H9 (cell line): ENCODE measurements around the gene DPYD. TPM values are rescaled to one million over a fixed set of nuclear protein-coding genes. Genes with fewer than 3 reads are reported as not detected.

Experiments
- DNase-seq: peaks from one replicate; pipeline ENCODE4 v3.0.0-alpha.2; 2017
- H2AFZ ChIP-seq: one replicate; pipeline ENCODE4 v1.6.1; 2013; ENCODE audit warnings: mild to moderate bottlenecking, low read length, control low read depth, moderate library complexity
- H2AK5ac ChIP-seq: 2 replicates; pipeline ENCODE4 v1.6.1; 2013; ENCODE audit warnings: low read length, control low read depth, mixed read lengths; ENCODE audit not compliant: insufficient read length
- H2BK120ac ChIP-seq: one replicate; pipeline ENCODE4 v1.6.1; 2013; ENCODE audit warnings: low read depth, mild to moderate bottlenecking, low read length, control low read depth, inconsistent platforms; ENCODE audit not compliant: poor library complexity, severe bottlenecking
- H2BK12ac ChIP-seq: 2 replicates; pipeline ENCODE4 v1.6.1; 2013; ENCODE audit warnings: low read length, control low read depth, mixed read lengths, low read depth; ENCODE audit not compliant: insufficient read length
- H2BK15ac ChIP-seq: 2 replicates; pipeline ENCODE4 v1.6.1; 2013; ENCODE audit warnings: low read depth, low read length, control low read depth
- H2BK20ac ChIP-seq: one replicate; pipeline ENCODE4 v1.6.1; 2013; ENCODE audit warnings: low read depth, mild to moderate bottlenecking, low read length, control low read depth, inconsistent platforms; ENCODE audit not compliant: poor library complexity, severe bottlenecking
- H2BK5ac ChIP-seq: 2 replicates; pipeline ENCODE4 v1.6.1; 2013; ENCODE audit warnings: low read length, control low read depth, mixed read lengths; ENCODE audit not compliant: insufficient read length
- H3K14ac ChIP-seq: 2 replicates; pipeline ENCODE4 v1.6.1; 2013; ENCODE audit warnings: low read length, control low read depth; ENCODE audit not compliant: insufficient read depth
- H3K18ac ChIP-seq: 2 replicates; pipeline ENCODE4 v1.6.1; 2013; ENCODE audit warnings: low read depth, mild to moderate bottlenecking, mixed read lengths, low read length, control low read depth; ENCODE audit not compliant: insufficient read length
- H3K23ac ChIP-seq: 2 replicates; pipeline ENCODE4 v1.6.1; 2013; ENCODE audit warnings: low read length, control low read depth, mixed read lengths, low read depth; ENCODE audit not compliant: insufficient read length
- H3K23me2 ChIP-seq: 2 replicates; pipeline ENCODE4 v1.6.1; 2013; ENCODE audit warnings: low read depth, mild to moderate bottlenecking, mixed read lengths, low read length, control low read depth; ENCODE audit not compliant: insufficient read length, poor library complexity, severe bottlenecking
- H3K27ac ChIP-seq: 2 replicates; pipeline ENCODE4 v1.5.1; 2013; ENCODE audit warnings: low read length, control low read depth, mixed read lengths, low read depth; ENCODE audit not compliant: insufficient read length
- H3K27me3 ChIP-seq: 2 replicates; pipeline ENCODE4 v1.6.1; 2013; ENCODE audit warnings: low read length, control low read depth, inconsistent platforms; ENCODE audit not compliant: insufficient read depth
- H3K4ac ChIP-seq: 2 replicates; pipeline ENCODE4 v1.6.1; 2013; ENCODE audit warnings: low read depth, mild to moderate bottlenecking, control low read depth, inconsistent platforms, low read length, moderate library complexity
- H3K4me1 ChIP-seq: 2 replicates; pipeline ENCODE4 v1.6.1; 2013; ENCODE audit warnings: low read length, control low read depth, inconsistent platforms; ENCODE audit not compliant: insufficient read depth
- H3K4me2 ChIP-seq: 2 replicates; pipeline ENCODE4 v1.6.1; 2013; ENCODE audit warnings: low read length, control low read depth, mixed read lengths; ENCODE audit not compliant: insufficient read length, insufficient read depth
- H3K56ac ChIP-seq: 2 replicates; pipeline ENCODE4 v1.6.1; 2013; ENCODE audit warnings: low read depth, mild to moderate bottlenecking, mixed read lengths, low read length, control low read depth; ENCODE audit not compliant: insufficient read length
- H3K79me1 ChIP-seq: 2 replicates; pipeline ENCODE4 v1.6.1; 2013; ENCODE audit warnings: low read depth, mild to moderate bottlenecking, moderate library complexity, low read length, control low read depth, inconsistent platforms; ENCODE audit not compliant: insufficient read depth, poor library complexity, severe bottlenecking
- H3K79me2 ChIP-seq: 2 replicates; pipeline ENCODE4 v1.6.1; 2013; ENCODE audit warnings: low read length, control low read depth, inconsistent platforms; ENCODE audit not compliant: insufficient read depth
- H3K9ac ChIP-seq: 2 replicates; pipeline ENCODE4 v1.6.1; 2013; ENCODE audit warnings: low read length, control low read depth, mixed read lengths; ENCODE audit not compliant: insufficient read length; ENCODE audit errors: extremely low read depth
- H3K9me3 ChIP-seq: one replicate; pipeline ENCODE4 v1.6.1; 2013; ENCODE audit warnings: low read depth, low read length, inconsistent platforms; ENCODE audit not compliant: control insufficient read depth
- H3T11ph ChIP-seq: one replicate; pipeline ENCODE4 v1.6.1; 2013; ENCODE audit warnings: mild to moderate bottlenecking, low read length, control low read depth, inconsistent platforms
- H4K20me1 ChIP-seq: one replicate; pipeline ENCODE4 v1.6.1; 2013; ENCODE audit not compliant: control insufficient read depth, insufficient read length, insufficient read depth
- H4K5ac ChIP-seq: 2 replicates; pipeline ENCODE4 v1.6.1; 2013; ENCODE audit warnings: low read depth, mild to moderate bottlenecking, mixed read lengths, low read length, control low read depth; ENCODE audit not compliant: insufficient read length
- H4K8ac ChIP-seq: replicated peaks from 2 replicates; pipeline ENCODE4 v1.6.1; 2013; ENCODE audit warnings: low read length, control low read depth, mixed read lengths, low read depth; ENCODE audit not compliant: insufficient read length
- H4K91ac ChIP-seq: 2 replicates; pipeline ENCODE4 v1.6.1; 2013; ENCODE audit warnings: low read depth, mild to moderate bottlenecking, moderate library complexity, mixed read lengths, low read length, control low read depth; ENCODE audit not compliant: insufficient read length
- H3K27ac Mint-ChIP-seq, 3 experiments: 2 replicates in 2 of 3; 3 replicates in 1 of 3; pipeline ENCODE4 v1.8.0; 2020 to 2021; ENCODE audit warnings: mixed read lengths in 3 of 3, mild to moderate bottlenecking in 1 of 3, moderate library complexity in 1 of 3
- H3K27me3 Mint-ChIP-seq: 2 replicates; pipeline ENCODE4 v1.8.0; 2021; ENCODE audit warnings: low read depth, mild to moderate bottlenecking, moderate library complexity, mixed read lengths
- H3K36me3 Mint-ChIP-seq, 3 experiments: 2 replicates in 2 of 3; 3 replicates in 1 of 3; pipeline ENCODE4 v1.8.0; 2020 to 2021; ENCODE audit warnings: low read depth in 3 of 3, mixed read lengths in 3 of 3; ENCODE audit not compliant: insufficient read depth in 1 of 3
- H3K4me1 Mint-ChIP-seq, 2 experiments: 2 replicates each; pipeline ENCODE4 v1.8.0; 2020; ENCODE audit warnings: mixed read lengths in 2 of 2
- H3K4me3 Mint-ChIP-seq, 2 experiments: 2 replicates in 1 of 2; 3 replicates in 1 of 2; pipeline ENCODE4 v1.8.0; 2020 to 2021; ENCODE audit warnings: mild to moderate bottlenecking in 2 of 2, mixed read lengths in 2 of 2, moderate library complexity in 1 of 2
- H3K9me3 Mint-ChIP-seq, 2 experiments: 2 replicates in 1 of 2; 3 replicates in 1 of 2; pipeline ENCODE4 v1.8.0; 2020; ENCODE audit warnings: mild to moderate bottlenecking in 2 of 2, mixed read lengths in 2 of 2, moderate library complexity in 1 of 2
- CTCF ChIP-seq: fragments of 200-600 bp; sonication (generic); conservative IDR thresholded peaks from 3 replicates; pipeline ENCODE4 v1.8.0; 2021; ENCODE audit warnings: antibody characterized with exemption, mild to moderate bottlenecking
- whole genome bisulfite sequencing: extraction: QIAGEN DNeasy Blood & Tissue Kit; methylation state at CpG from one replicate; pipeline ENCODE4 v1.1.7; 2013; ENCODE audit warnings: missing lambda C conversion rate, low lambda C conversion rate, mixed read lengths; ENCODE audit not compliant: insufficient read length; ENCODE audit errors: extremely low coverage; 5-methylcytosine and 5-hydroxymethylcytosine counted together
- total RNA-seq: library from RNA; stranded (reverse); gene quantifications from 2 replicates; pipeline ENCODE4 v1.2.1, GENCODE V29; 2021

Gene DPYD
- total RNA-seq, 1 experiment from 2014 or later: 0.37 TPM

GRCh38 chr1:97712980-97713379 lies 207.9 kb downstream of the DPYD start:
- no peak overlapping the region for H3K23ac ChIP-seq
- TF ChIP-seq CTCF: no peak

More at GRCh38 chr1:97712980-97713379, 207.9 kb downstream of the DPYD start:
- no peaks in the 10 kb centered on the region for H4K20me1 ChIP-seq
- H3K18ac ChIP-seq: no peak overlapping the region
- H3K23me2 ChIP-seq: no peaks in the 10 kb centered on the region
- no peak overlapping the region for H2BK5ac ChIP-seq
- Mint-ChIP-seq H3K9me3 (no peaks in the 10 kb centered on the region), H3K4me1 (no peaks in the 10 kb centered on the region), H3K27ac (no peak overlapping the region), H3K4me3 (no peak overlapping the region), H3K27me3 (no peaks in the 10 kb centered on the region), H3K36me3 (no peaks in the 10 kb centered on the region)
- no peak overlapping the region for H3K27ac ChIP-seq
- no peaks in the 10 kb centered on the region for H3K79me2 ChIP-seq
- H3K9me3 ChIP-seq: no peaks in the 10 kb centered on the region
- H3K56ac ChIP-seq: no peak overlapping the region
- H3K4me1 ChIP-seq: no peaks in the 10 kb centered on the region
- no peak overlapping the region for H2BK15ac ChIP-seq
- H4K8ac ChIP-seq: no peak overlapping the region
- no peak overlapping the region for H3K9ac ChIP-seq
- no peak overlapping the region for H2AK5ac ChIP-seq
- no peak overlapping the region for H3T11ph ChIP-seq
- no peak overlapping the region for H2BK20ac ChIP-seq
- no peak overlapping the region for H2AFZ ChIP-seq
- H2BK12ac ChIP-seq: no peak overlapping the region
- H4K5ac ChIP-seq: no peak overlapping the region
- H3K14ac ChIP-seq: no peak overlapping the region
- H2BK120ac ChIP-seq: no peak overlapping the region
- no peak overlapping the region for H3K4me2 ChIP-seq
- no peak overlapping the region for H3K4ac ChIP-seq
- no peak for DNase-seq
- H4K91ac ChIP-seq: no peak overlapping the region
- H3K27me3 ChIP-seq: no peaks in the 10 kb centered on the region
- H3K79me1 ChIP-seq: no peaks in the 10 kb centered on the region
- WGBS: no CpG with 5 or more reads among the region's 5 CpGs
